ENCODE results near the gene CA10.

GRCh38 chr17:51763058-51763457, 395.5 kb downstream of the CA10 start:
- TF ChIP-seq CTCF (IDR thresholded peaks at IDR 0.05; ENCODE audit: low read depth, low read length, poor library complexity, severe bottlenecking): no peak
- TF ChIP-seq EZH2phosphoT487 (IDR thresholded peaks at IDR 0.05; ENCODE audit: borderline replicate concordance, low read length): no peak

Measured in DOHH2 (cell line).